Liver (tissue), 9 donors: ENCODE measurements around the gene ANKLE1. TPM values are rescaled to one million over a fixed set of nuclear protein-coding genes. Genes with fewer than 3 reads are reported as not detected.

Experiments
- DNase-seq: peaks from one replicate; pipeline ENCODE4 v3.0.0-alpha.2; 2017; ENCODE audit warnings: low spot score
- H3K27ac ChIP-seq, 2 donors: one replicate each; pipeline ENCODE4 v1.7.0; 2013; ENCODE audit warnings: inconsistent platforms in 2 of 2, low read length in 2 of 2, control low read depth in 1 of 2, low read depth in 1 of 2, mild to moderate bottlenecking in 1 of 2
- H3K27me3 ChIP-seq, 4 donors: one replicate each; pipeline versions ENCODE4 v1.6.1 to v1.7.0; 2013; ENCODE audit warnings: low read length in 3 of 4, inconsistent platforms in 1 of 4, mild to moderate bottlenecking in 1 of 4, moderate library complexity in 1 of 4; ENCODE audit not compliant: control insufficient read depth in 4 of 4, insufficient read depth in 4 of 4
- H3K36me3 ChIP-seq, 4 donors: one replicate each; pipeline versions ENCODE4 v1.6.1 to v1.7.0; 2013; ENCODE audit warnings: low read length in 3 of 4, mild to moderate bottlenecking in 3 of 4, low read depth in 1 of 4, moderate library complexity in 1 of 4; ENCODE audit not compliant: control insufficient read depth in 4 of 4, insufficient read depth in 3 of 4
- H3K4me1 ChIP-seq, 4 donors: one replicate each; pipeline versions ENCODE4 v1.6.1 to v1.7.0; 2013; ENCODE audit warnings: low read length in 3 of 4, mild to moderate bottlenecking in 3 of 4, moderate library complexity in 1 of 4; ENCODE audit not compliant: control insufficient read depth in 4 of 4, insufficient read depth in 4 of 4
- H3K4me3 ChIP-seq, 3 donors: one replicate each; pipeline versions ENCODE4 v1.6.1 to v1.7.0; 2013; ENCODE audit warnings: low read length in 3 of 3, control low read depth in 1 of 3, low read depth in 1 of 3, mild to moderate bottlenecking in 1 of 3
- H3K9ac ChIP-seq, 2 donors: one replicate each; pipeline ENCODE4 v1.7.0; 2013; ENCODE audit warnings: low read length in 2 of 2, mild to moderate bottlenecking in 2 of 2, moderate library complexity in 2 of 2, control low read depth in 1 of 2, low read depth in 1 of 2
- H3K9me3 ChIP-seq, 4 donors: one replicate each; pipeline versions ENCODE4 v1.6.1 to v1.7.0; 2013; ENCODE audit warnings: low read length in 3 of 4; ENCODE audit not compliant: control insufficient read depth in 4 of 4
- CTCF ChIP-seq: fragments of 150-350 bp; IDR thresholded peaks from 2 replicates; pipeline ENCODE4 v1.5.1; 2017; ENCODE audit warnings: improper control_type of control experiment, low read depth, low read length; ENCODE audit not compliant: missing input control
- EGR1 ChIP-seq, 2 donors: IDR thresholded peaks; 2 replicates each; pipeline ENCODE4 v1.6.1; 2016 to 2018; ENCODE audit warnings: antibody characterized with exemption in 2 of 2, low read depth in 2 of 2
- FOXA1 ChIP-seq: IDR thresholded peaks from 2 replicates; pipeline ENCODE4 v1.6.1; 2016; ENCODE audit warnings: antibody characterized with exemption
- FOXA2 ChIP-seq: IDR thresholded peaks from 2 replicates; pipeline ENCODE4 v1.6.1; 2016; ENCODE audit warnings: antibody characterized with exemption
- GABPA ChIP-seq, 2 donors: IDR thresholded peaks in 1 of 2; conservative IDR thresholded peaks in 1 of 2; 2 replicates each; pipeline ENCODE4 v1.6.1; 2016; ENCODE audit warnings: antibody characterized with exemption in 2 of 2, mild to moderate bottlenecking in 1 of 2, moderate library complexity in 1 of 2
- HNF4A ChIP-seq, 2 donors: conservative IDR thresholded peaks; 2 replicates each; pipeline ENCODE4 v1.6.1; 2016; ENCODE audit warnings: antibody characterized with exemption in 2 of 2, mild to moderate bottlenecking in 2 of 2
- HNF4G ChIP-seq: IDR thresholded peaks from 2 replicates; pipeline ENCODE4 v1.6.1; 2016; ENCODE audit warnings: antibody characterized with exemption
- JUND ChIP-seq, 2 donors: IDR thresholded peaks; 2 replicates each; pipeline ENCODE4 v1.6.1; 2016; ENCODE audit warnings: antibody characterized with exemption in 2 of 2
- MAX ChIP-seq: IDR thresholded peaks from 2 replicates; pipeline ENCODE4 v1.6.1; 2016; ENCODE audit warnings: antibody characterized with exemption
- NR2F2 ChIP-seq: IDR thresholded peaks from 2 replicates; pipeline ENCODE4 v1.6.1; 2016; ENCODE audit warnings: antibody characterized with exemption
- RAD21 ChIP-seq, 2 donors: IDR thresholded peaks; 2 replicates each; pipeline ENCODE4 v1.6.1; 2016; ENCODE audit warnings: antibody characterized with exemption in 2 of 2, mild to moderate bottlenecking in 2 of 2
- REST ChIP-seq: IDR thresholded peaks from 2 replicates; pipeline ENCODE4 v1.6.1; 2016; ENCODE audit warnings: antibody characterized with exemption, mild to moderate bottlenecking
- RXRA ChIP-seq, 2 donors: IDR thresholded peaks; 2 replicates each; pipeline ENCODE4 v1.6.1; 2017 to 2018; ENCODE audit warnings: antibody characterized with exemption in 2 of 2, mild to moderate bottlenecking in 1 of 2
- TAF1 ChIP-seq: conservative IDR thresholded peaks from 2 replicates; pipeline ENCODE4 v1.6.1; 2016; ENCODE audit warnings: antibody characterized with exemption, mild to moderate bottlenecking
- ZBTB33 ChIP-seq: IDR thresholded peaks from 2 replicates; pipeline ENCODE4 v1.6.1; 2016; ENCODE audit warnings: antibody characterized with exemption
- WGBS: extraction: QIAGEN DNeasy Blood & Tissue Kit; methylation state at CpG from one replicate; pipeline ENCODE4 v1.1.7; 2013; 5-methylcytosine and 5-hydroxymethylcytosine counted together
- polyA plus RNA-seq, 2 donors: library from polyadenylated mRNA; stranded (reverse) in 1 of 2; unstranded in 1 of 2; fragments of 200-250 nt in 1 of 2; fragments of >200 nt in 1 of 2; fragmentation: Nextera tagmentation in 1 of 2; extraction: Ambion mirVana in 1 of 2; gene quantifications; one replicate each; pipeline versions ENCODE4 v1.2.1 to v1.2.3, GENCODE V29; 2013 to 2015
- total RNA-seq, 2 donors: library from RNA; depleted of rRNA; stranded (reverse); fragments of >200 nt; gene quantifications; one replicate each; pipeline ENCODE4 v1.2.3, GENCODE V29; 2014
- donor health status: healthy.
- donor health status: healthy.
- donor health status: healthy.
- donor health status: healthy.
- donor health status: healthy.

Gene ANKLE1
- total and polyA plus RNA-seq, 4 donors = 0.10 to 43.2 (median 0.29) TPM

- Histone ChIP-seq H3K9ac (no peak overlapping the region), H3K27me3 (no peaks in the 10 kb centered on the region), H3K36me3 (peaks cover 10 to 27% (median 15%) of the 10 kb centered on the region in 4 donors), H3K9me3 (no peaks in the 10 kb centered on the region), H3K4me3 (no peak overlapping the region), H3K27ac (no peak overlapping the region), H3K4me1 (peaks cover 5 to 23% (median 14%) of the 10 kb centered on the region in 4 donors)
- no peak for DNase-seq
- 67% methylated on average over 56 of the region's 56 CpGs for WGBS
- TF ChIP-seq HNF4G (no peak), MAX (no peak), NR2F2 (no peak), CTCF (no peak), ZBTB33 (no peak), FOXA1 (no peak), TAF1 (no peak), FOXA2 (no peak), REST (no peak), EGR1 (IDR thresholded peaks at IDR 0.05; ENCODE audit: low read depth in 2 of 2) (no peak), RXRA (IDR thresholded peaks at IDR 0.05) (no peak), HNF4A (conservative IDR thresholded peaks at IDR 0.05) (no peak), GABPA (IDR thresholded peaks at IDR 0.05 in 1 of 2, conservative IDR thresholded peaks at IDR 0.05 in 1 of 2) (no peak), RAD21 (IDR thresholded peaks at IDR 0.05) (no peak), JUND (IDR thresholded peaks at IDR 0.05) (no peak)
These were observed 41.7 kb downstream of the ANKLE1 start for GRCh38 chr19:17323300-17323963.

GRCh38 chr19:17323964-17324332, 42.2 kb downstream of the ANKLE1 start:
- peaks cover 8 to 23% (median 14%) of the 10 kb centered on the region in 4 donors for H3K4me1 ChIP-seq
- no peaks in the 10 kb centered on the region for H3K9me3 ChIP-seq
- no peak for DNase-seq
- no peak for TF ChIP-seq CTCF
- TF ChIP-seq NR2F2 = no peak
- TF ChIP-seq GABPA (IDR thresholded peaks at IDR 0.05 in 1 of 2, conservative IDR thresholded peaks at IDR 0.05 in 1 of 2) = no peak
- no peaks in the 10 kb centered on the region for H3K27me3 ChIP-seq
- no peak overlapping the region for H3K27ac ChIP-seq
- 60% methylated on average over 7 of the region's 7 CpGs for WGBS
- no peak overlapping the region for H3K9ac ChIP-seq
- peaks cover 10 to 27% (median 13%) of the 10 kb centered on the region in 4 donors for H3K36me3 ChIP-seq
- no peak overlapping the region for H3K4me3 ChIP-seq
